HL-60 (cell line): ENCODE measurements around the gene NAP1L5.

Experiments
- CTCF ChIP-seq: IDR thresholded peaks from one replicate; pipeline ENCODE4 v1.5.1; 2011; ENCODE audit warnings: low read length, control low read depth, inconsistent platforms; ENCODE audit not compliant: insufficient read depth
- POLR2AphosphoS5 ChIP-seq: IDR thresholded peaks from 2 replicates; pipeline ENCODE4 v1.6.1; 2012; ENCODE audit warnings: low read depth
- TF ChIP-seq, protein P1 (sequence below): IDR thresholded peaks from 2 replicates; pipeline ENCODE4 v1.6.1; 2012; ENCODE audit warnings: low read depth; ENCODE audit not compliant: insufficient replicate concordance

GRCh38 chr4:88738180-88738579, 40.6 kb upstream of the NAP1L5 start:
- TF ChIP-seq CTCF: no peak
- no peak for TF ChIP-seq POLR2AphosphoS5
- TF ChIP-seq, protein P1, sequence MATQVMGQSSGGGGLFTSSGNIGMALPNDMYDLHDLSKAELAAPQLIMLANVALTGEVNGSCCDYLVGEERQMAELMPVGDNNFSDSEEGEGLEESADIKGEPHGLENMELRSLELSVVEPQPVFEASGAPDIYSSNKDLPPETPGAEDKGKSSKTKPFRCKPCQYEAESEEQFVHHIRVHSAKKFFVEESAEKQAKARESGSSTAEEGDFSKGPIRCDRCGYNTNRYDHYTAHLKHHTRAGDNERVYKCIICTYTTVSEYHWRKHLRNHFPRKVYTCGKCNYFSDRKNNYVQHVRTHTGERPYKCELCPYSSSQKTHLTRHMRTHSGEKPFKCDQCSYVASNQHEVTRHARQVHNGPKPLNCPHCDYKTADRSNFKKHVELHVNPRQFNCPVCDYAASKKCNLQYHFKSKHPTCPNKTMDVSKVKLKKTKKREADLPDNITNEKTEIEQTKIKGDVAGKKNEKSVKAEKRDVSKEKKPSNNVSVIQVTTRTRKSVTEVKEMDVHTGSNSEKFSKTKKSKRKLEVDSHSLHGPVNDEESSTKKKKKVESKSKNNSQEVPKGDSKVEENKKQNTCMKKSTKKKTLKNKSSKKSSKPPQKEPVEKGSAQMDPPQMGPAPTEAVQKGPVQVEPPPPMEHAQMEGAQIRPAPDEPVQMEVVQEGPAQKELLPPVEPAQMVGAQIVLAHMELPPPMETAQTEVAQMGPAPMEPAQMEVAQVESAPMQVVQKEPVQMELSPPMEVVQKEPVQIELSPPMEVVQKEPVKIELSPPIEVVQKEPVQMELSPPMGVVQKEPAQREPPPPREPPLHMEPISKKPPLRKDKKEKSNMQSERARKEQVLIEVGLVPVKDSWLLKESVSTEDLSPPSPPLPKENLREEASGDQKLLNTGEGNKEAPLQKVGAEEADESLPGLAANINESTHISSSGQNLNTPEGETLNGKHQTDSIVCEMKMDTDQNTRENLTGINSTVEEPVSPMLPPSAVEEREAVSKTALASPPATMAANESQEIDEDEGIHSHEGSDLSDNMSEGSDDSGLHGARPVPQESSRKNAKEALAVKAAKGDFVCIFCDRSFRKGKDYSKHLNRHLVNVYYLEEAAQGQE: no peak
